Liver (tissue), 9 donors: ENCODE measurements around the gene PDLIM4. TPM values are rescaled to one million over a fixed set of nuclear protein-coding genes. Genes with fewer than 3 reads are reported as not detected.

Source experiments
- DNase-seq: peaks from one replicate; pipeline ENCODE4 v3.0.0-alpha.2; 2017; ENCODE audit warnings: low spot score
- H3K27ac ChIP-seq, 2 donors: one replicate each; pipeline ENCODE4 v1.7.0; 2013; ENCODE audit warnings: inconsistent platforms in 2 of 2, low read length in 2 of 2, control low read depth in 1 of 2, low read depth in 1 of 2, mild to moderate bottlenecking in 1 of 2
- H3K27me3 ChIP-seq, 4 donors: one replicate each; pipeline versions ENCODE4 v1.6.1 to v1.7.0; 2013; ENCODE audit warnings: low read length in 3 of 4, inconsistent platforms in 1 of 4, mild to moderate bottlenecking in 1 of 4, moderate library complexity in 1 of 4; ENCODE audit not compliant: control insufficient read depth in 4 of 4, insufficient read depth in 4 of 4
- H3K36me3 ChIP-seq, 4 donors: one replicate each; pipeline versions ENCODE4 v1.6.1 to v1.7.0; 2013; ENCODE audit warnings: low read length in 3 of 4, mild to moderate bottlenecking in 3 of 4, low read depth in 1 of 4, moderate library complexity in 1 of 4; ENCODE audit not compliant: control insufficient read depth in 4 of 4, insufficient read depth in 3 of 4
- H3K4me1 ChIP-seq, 4 donors: one replicate each; pipeline versions ENCODE4 v1.6.1 to v1.7.0; 2013; ENCODE audit warnings: low read length in 3 of 4, mild to moderate bottlenecking in 3 of 4, moderate library complexity in 1 of 4; ENCODE audit not compliant: control insufficient read depth in 4 of 4, insufficient read depth in 4 of 4
- H3K4me3 ChIP-seq, 3 donors: one replicate each; pipeline versions ENCODE4 v1.6.1 to v1.7.0; 2013; ENCODE audit warnings: low read length in 3 of 3, control low read depth in 1 of 3, low read depth in 1 of 3, mild to moderate bottlenecking in 1 of 3
- H3K9ac ChIP-seq, 2 donors: one replicate each; pipeline ENCODE4 v1.7.0; 2013; ENCODE audit warnings: low read length in 2 of 2, mild to moderate bottlenecking in 2 of 2, moderate library complexity in 2 of 2, control low read depth in 1 of 2, low read depth in 1 of 2
- H3K9me3 ChIP-seq, 4 donors: one replicate each; pipeline versions ENCODE4 v1.6.1 to v1.7.0; 2013; ENCODE audit warnings: low read length in 3 of 4; ENCODE audit not compliant: control insufficient read depth in 4 of 4
- ATF3 ChIP-seq: IDR thresholded peaks from 2 replicates; pipeline ENCODE4 v1.6.1; 2016; ENCODE audit warnings: antibody characterized with exemption
- CTCF ChIP-seq: fragments of 150-350 bp; IDR thresholded peaks from 2 replicates; pipeline ENCODE4 v1.5.1; 2017; ENCODE audit warnings: improper control_type of control experiment, low read depth, low read length; ENCODE audit not compliant: missing input control
- EGR1 ChIP-seq, 2 donors: IDR thresholded peaks; 2 replicates each; pipeline ENCODE4 v1.6.1; 2016 to 2018; ENCODE audit warnings: antibody characterized with exemption in 2 of 2, low read depth in 2 of 2
- FOXA1 ChIP-seq: IDR thresholded peaks from 2 replicates; pipeline ENCODE4 v1.6.1; 2016; ENCODE audit warnings: antibody characterized with exemption
- FOXA2 ChIP-seq: IDR thresholded peaks from 2 replicates; pipeline ENCODE4 v1.6.1; 2016; ENCODE audit warnings: antibody characterized with exemption
- GABPA ChIP-seq, 2 donors: IDR thresholded peaks in 1 of 2; conservative IDR thresholded peaks in 1 of 2; 2 replicates each; pipeline ENCODE4 v1.6.1; 2016; ENCODE audit warnings: antibody characterized with exemption in 2 of 2, mild to moderate bottlenecking in 1 of 2, moderate library complexity in 1 of 2
- HNF4A ChIP-seq, 2 donors: conservative IDR thresholded peaks; 2 replicates each; pipeline ENCODE4 v1.6.1; 2016; ENCODE audit warnings: antibody characterized with exemption in 2 of 2, mild to moderate bottlenecking in 2 of 2
- HNF4G ChIP-seq: IDR thresholded peaks from 2 replicates; pipeline ENCODE4 v1.6.1; 2016; ENCODE audit warnings: antibody characterized with exemption
- JUND ChIP-seq, 2 donors: IDR thresholded peaks; 2 replicates each; pipeline ENCODE4 v1.6.1; 2016; ENCODE audit warnings: antibody characterized with exemption in 2 of 2
- MAX ChIP-seq: IDR thresholded peaks from 2 replicates; pipeline ENCODE4 v1.6.1; 2016; ENCODE audit warnings: antibody characterized with exemption
- NR2F2 ChIP-seq: IDR thresholded peaks from 2 replicates; pipeline ENCODE4 v1.6.1; 2016; ENCODE audit warnings: antibody characterized with exemption
- RAD21 ChIP-seq, 2 donors: IDR thresholded peaks; 2 replicates each; pipeline ENCODE4 v1.6.1; 2016; ENCODE audit warnings: antibody characterized with exemption in 2 of 2, mild to moderate bottlenecking in 2 of 2
- REST ChIP-seq: IDR thresholded peaks from 2 replicates; pipeline ENCODE4 v1.6.1; 2016; ENCODE audit warnings: antibody characterized with exemption, mild to moderate bottlenecking
- SP1 ChIP-seq: IDR thresholded peaks from 2 replicates; pipeline ENCODE4 v1.6.1; 2018; ENCODE audit warnings: antibody characterized with exemption, mild to moderate bottlenecking
- TAF1 ChIP-seq: conservative IDR thresholded peaks from 2 replicates; pipeline ENCODE4 v1.6.1; 2016; ENCODE audit warnings: antibody characterized with exemption, mild to moderate bottlenecking
- YY1 ChIP-seq: IDR thresholded peaks from 2 replicates; pipeline ENCODE4 v1.6.1; 2016; ENCODE audit warnings: antibody characterized with exemption, mild to moderate bottlenecking
- ZBTB33 ChIP-seq: IDR thresholded peaks from 2 replicates; pipeline ENCODE4 v1.6.1; 2016; ENCODE audit warnings: antibody characterized with exemption
- WGBS: extraction: QIAGEN DNeasy Blood & Tissue Kit; methylation state at CpG from one replicate; pipeline ENCODE4 v1.1.7; 2013; 5-methylcytosine and 5-hydroxymethylcytosine counted together
- polyA plus RNA-seq, 2 donors: library from polyadenylated mRNA; stranded (reverse) in 1 of 2; unstranded in 1 of 2; fragments of 200-250 nt in 1 of 2; fragments of >200 nt in 1 of 2; fragmentation: Nextera tagmentation in 1 of 2; extraction: Ambion mirVana in 1 of 2; gene quantifications; one replicate each; pipeline versions ENCODE4 v1.2.1 to v1.2.3, GENCODE V29; 2013 to 2015
- total RNA-seq, 2 donors: library from RNA; depleted of rRNA; stranded (reverse); fragments of >200 nt; gene quantifications; one replicate each; pipeline ENCODE4 v1.2.3, GENCODE V29; 2014
- donor health status: healthy.
- donor health status: healthy.
- donor health status: healthy.
- donor health status: healthy.
- donor health status: healthy.

PDLIM4 gene
- total and polyA plus RNA-seq, 4 donors: 0.25 to 0.93 (median 0.65) TPM

- peaks cover 0 to 22% (median 3%) of the 10 kb centered on the region in 4 donors for H3K36me3 ChIP-seq
- DNase-seq: no peak
- no peaks in the 10 kb centered on the region for H3K4me1 ChIP-seq
- H3K9ac ChIP-seq: no peak overlapping the region
- H3K4me3 ChIP-seq: no peak overlapping the region
- H3K27ac ChIP-seq: no peak overlapping the region
- no peak for TF ChIP-seq SP1
- no peak for TF ChIP-seq GABPA (IDR thresholded peaks at IDR 0.05 in 1 of 2, conservative IDR thresholded peaks at IDR 0.05 in 1 of 2)
- no peak for TF ChIP-seq EGR1 (IDR thresholded peaks at IDR 0.05; ENCODE audit: low read depth in 2 of 2)
- no peak for TF ChIP-seq HNF4G
- TF ChIP-seq FOXA1: no peak
- TF ChIP-seq CTCF: no peak
- no peak for TF ChIP-seq REST
- no peak for TF ChIP-seq ATF3
- TF ChIP-seq RAD21 (IDR thresholded peaks at IDR 0.05): no peak
- no peak for TF ChIP-seq TAF1
- TF ChIP-seq HNF4A (conservative IDR thresholded peaks at IDR 0.05): no peak
- no peak for TF ChIP-seq NR2F2
- no peak for TF ChIP-seq JUND (IDR thresholded peaks at IDR 0.05)
- no peak for TF ChIP-seq YY1
- TF ChIP-seq ZBTB33: no peak
- TF ChIP-seq FOXA2: no peak
- no peak for TF ChIP-seq MAX
- H3K27me3 ChIP-seq: no peaks in the 10 kb centered on the region
- no peaks in the 10 kb centered on the region for H3K9me3 ChIP-seq
- 96% methylated on average over 1 of the region's 1 CpG for WGBS
Measured at GRCh38 chr5:132210944-132211343, 46.6 kb upstream of the PDLIM4 start.

GRCh38 chr5:132211787-132212186, 45.7 kb upstream of the PDLIM4 start:
- Histone ChIP-seq H3K4me1 (no peaks in the 10 kb centered on the region), H3K27ac (no peak overlapping the region), H3K4me3 (no peak overlapping the region), H3K36me3 (peaks cover 0 to 22% (median 3%) of the 10 kb centered on the region in 4 donors), H3K9ac (no peak overlapping the region), H3K27me3 (no peaks in the 10 kb centered on the region), H3K9me3 (no peaks in the 10 kb centered on the region)
- WGBS: 79% methylated on average over 1 of the region's 1 CpG
- no peak for DNase-seq
- no peak for TF ChIP-seq ZBTB33
- no peak for TF ChIP-seq RAD21 (IDR thresholded peaks at IDR 0.05)
- TF ChIP-seq EGR1 (IDR thresholded peaks at IDR 0.05; ENCODE audit: low read depth in 2 of 2): no peak
- TF ChIP-seq REST: no peak
- TF ChIP-seq JUND (IDR thresholded peaks at IDR 0.05): no peak
